Karpas-422 (cell line): ENCODE data around the gene PYROXD2. TPM values are rescaled to one million over a fixed set of nuclear protein-coding genes. Genes with fewer than 3 reads are reported as not detected.

Experiments
- DNase-seq: peaks from one replicate; pipeline ENCODE4 v3.0.0-alpha.2; 2015
- H2AFZ ChIP-seq: fragments of 200-600 bp; sonication (generic); 2 replicates; pipeline ENCODE4 v1.6.1; 2014; ENCODE audit warnings: antibody characterized with exemption, low read length, mixed read lengths
- H3K27ac ChIP-seq: fragments of 200-600 bp; sonication (generic); 2 replicates; pipeline ENCODE4 v1.5.1; 2014; ENCODE audit warnings: mild to moderate bottlenecking, low read length, moderate library complexity
- H3K27me3 ChIP-seq: fragments of 200-600 bp; sonication (generic); 2 replicates; pipeline ENCODE4 v1.6.1; 2014; ENCODE audit warnings: low read length, mixed read lengths
- H3K36me3 ChIP-seq: fragments of 200-600 bp; sonication (generic); 2 replicates; pipeline ENCODE4 v1.6.1; 2014; ENCODE audit warnings: low read length, mixed read lengths; ENCODE audit not compliant: insufficient read depth
- H3K4me1 ChIP-seq: fragments of 200-600 bp; sonication (generic); 2 replicates; pipeline ENCODE4 v1.6.1; 2014; ENCODE audit warnings: mild to moderate bottlenecking, low read length, mixed read lengths
- H3K4me2 ChIP-seq: fragments of 200-600 bp; sonication (generic); 2 replicates; pipeline ENCODE4 v1.6.1; 2014; ENCODE audit warnings: low read length, low read depth, mild to moderate bottlenecking; ENCODE audit not compliant: poor library complexity, severe bottlenecking
- H3K4me3 ChIP-seq: fragments of 200-600 bp; sonication (generic); 2 replicates; pipeline ENCODE4 v1.5.1; 2014; ENCODE audit warnings: mild to moderate bottlenecking, antibody characterized with exemption, low read length, mixed read lengths
- H3K79me2 ChIP-seq: fragments of 200-600 bp; sonication (generic); 2 replicates; pipeline ENCODE4 v1.6.1; 2014; ENCODE audit warnings: mild to moderate bottlenecking, low read length, mixed read lengths
- H3K9ac ChIP-seq: fragments of 200-600 bp; sonication (generic); 2 replicates; pipeline ENCODE4 v1.6.0; 2014; ENCODE audit warnings: low read length
- H3K9me2 ChIP-seq: fragments of 200-600 bp; sonication (generic), shearing (Covaris generic); replicated peaks from 2 replicates; pipeline ENCODE4 v1.6.0; 2014; ENCODE audit warnings: mild to moderate bottlenecking, low read length, moderate library complexity; ENCODE audit not compliant: insufficient read depth
- H3K9me3 ChIP-seq: fragments of 300-700, 200-600 bp; sonication (generic); 2 replicates; pipeline ENCODE4 v1.6.1; 2014; ENCODE audit warnings: low read length, mixed read lengths
- H4K20me1 ChIP-seq: fragments of 200-600 bp; sonication (generic); 2 replicates; pipeline ENCODE4 v1.6.1; 2014; ENCODE audit warnings: mild to moderate bottlenecking, antibody characterized with exemption, low read length, low read depth; ENCODE audit not compliant: insufficient read depth
- total RNA-seq: library from RNA; depleted of rRNA; stranded (reverse); fragments of >200 nt; shearing (Covaris generic); gene quantifications from 2 replicates; pipeline ENCODE4 v1.2.3, GENCODE V29; 2014; ENCODE audit warnings: low replicate concordance

PYROXD2 gene
- total RNA-seq, 1 experiment from 2014 or later, result 1.2 TPM

DNA sequence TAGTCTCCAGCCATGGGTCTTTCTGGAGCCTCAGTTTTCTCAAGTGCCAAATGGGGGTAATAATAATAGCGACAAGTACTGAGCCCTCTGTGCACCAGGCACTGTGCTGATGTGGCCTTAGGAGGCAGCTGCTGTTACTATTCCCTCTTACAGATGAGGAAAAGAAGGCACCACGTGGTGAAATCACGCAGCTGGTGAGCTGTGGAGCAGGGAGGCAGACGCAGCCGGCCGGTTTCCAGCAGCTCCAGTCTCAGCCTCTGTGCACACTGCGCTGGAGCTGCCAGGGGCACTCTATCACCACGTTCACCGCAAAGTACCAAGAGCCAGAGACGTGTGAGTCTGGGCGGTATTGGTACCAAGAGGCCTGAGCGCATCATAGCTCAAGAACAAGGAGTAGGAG lies 9.6 kb downstream of the PYROXD2 start:
- Histone ChIP-seq H3K27ac (no peak overlapping the region), H3K9ac (no peak overlapping the region), H3K36me3 (no peaks in the 10 kb centered on the region), H3K27me3 (no peaks in the 10 kb centered on the region), H3K79me2 (no peaks in the 10 kb centered on the region), H3K4me3 (no peak overlapping the region), H3K4me1 (no peaks in the 10 kb centered on the region), H2AFZ (no peak overlapping the region), H3K4me2 (no peak overlapping the region), H4K20me1 (no peaks in the 10 kb centered on the region), H3K9me3 (no peaks in the 10 kb centered on the region), H3K9me2 (no peaks in the 10 kb centered on the region)
- DNase-seq, result no peak

GRCh38 chr10:98404571-98405359 lies 10.2 kb downstream of the PYROXD2 start:
- no peak for DNase-seq
- Histone ChIP-seq H3K4me1 (no peaks in the 10 kb centered on the region), H3K4me2 (no peak overlapping the region), H3K79me2 (no peaks in the 10 kb centered on the region), H3K4me3 (no peak overlapping the region), H4K20me1 (no peaks in the 10 kb centered on the region), H3K27ac (no peak overlapping the region), H2AFZ (no peak overlapping the region), H3K9ac (no peak overlapping the region), H3K36me3 (no peaks in the 10 kb centered on the region), H3K9me2 (no peaks in the 10 kb centered on the region), H3K27me3 (no peaks in the 10 kb centered on the region), H3K9me3 (no peaks in the 10 kb centered on the region)

GRCh38 chr10:98403812-98404504 lies 11.0 kb downstream of the PYROXD2 start:
- H3K4me1 ChIP-seq, result no peaks in the 10 kb centered on the region
- H3K9me2 ChIP-seq, result no peaks in the 10 kb centered on the region
- H3K9me3 ChIP-seq, result no peaks in the 10 kb centered on the region
- no peak overlapping the region for H3K9ac ChIP-seq
- DNase-seq, result no peak
- H3K27me3 ChIP-seq, result no peaks in the 10 kb centered on the region
- H3K36me3 ChIP-seq, result no peaks in the 10 kb centered on the region
- no peak overlapping the region for H2AFZ ChIP-seq
- no peak overlapping the region for H3K4me2 ChIP-seq
- no peak overlapping the region for H3K4me3 ChIP-seq
- no peaks in the 10 kb centered on the region for H4K20me1 ChIP-seq
- no peak overlapping the region for H3K27ac ChIP-seq
- no peaks in the 10 kb centered on the region for H3K79me2 ChIP-seq

DNA sequence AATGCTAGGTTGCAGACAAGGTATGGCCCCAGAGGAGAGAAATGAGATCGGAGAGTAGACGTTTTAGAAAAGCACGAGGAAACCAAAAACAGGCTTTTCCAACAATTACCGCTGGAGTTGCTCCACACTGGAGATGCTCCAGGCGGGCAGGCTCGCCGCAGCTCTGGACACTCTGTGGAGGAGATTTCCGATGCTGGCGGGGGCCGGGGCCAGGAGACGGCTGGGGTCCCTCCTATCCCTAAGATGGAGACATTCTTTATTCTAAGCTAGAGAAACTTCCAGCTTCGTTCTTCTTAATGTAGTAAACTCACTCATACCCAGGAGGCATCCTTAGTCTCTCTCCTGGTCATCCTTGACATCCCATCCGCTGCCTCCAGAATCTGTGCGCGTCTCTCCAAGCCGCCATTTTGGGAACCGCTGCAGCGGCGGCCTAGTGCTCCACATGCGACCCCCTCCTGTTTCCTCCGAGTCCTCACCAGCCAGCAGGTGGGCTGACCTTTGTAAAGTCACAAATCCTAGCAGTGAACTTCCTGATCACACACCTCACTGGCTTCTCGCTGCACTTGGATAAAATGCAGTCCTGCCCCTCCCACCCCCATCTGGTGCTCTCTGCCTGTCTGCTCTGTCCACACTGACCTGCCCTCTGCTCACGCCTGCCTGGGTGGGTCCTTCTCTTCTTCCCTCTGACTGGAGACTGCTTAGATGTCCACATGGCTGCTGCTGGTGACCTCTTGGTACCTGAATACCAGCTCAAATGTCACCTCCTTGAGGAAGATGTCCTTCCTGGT lies 11.9 kb downstream of the PYROXD2 start:
- no peaks in the 10 kb centered on the region for H3K36me3 ChIP-seq
- no peaks in the 10 kb centered on the region for H3K79me2 ChIP-seq
- H3K27me3 ChIP-seq, result no peaks in the 10 kb centered on the region
- H3K4me3 ChIP-seq, result no peak overlapping the region
- H3K9ac ChIP-seq, result no peak overlapping the region
- no peaks in the 10 kb centered on the region for H3K4me1 ChIP-seq
- H3K9me3 ChIP-seq, result no peaks in the 10 kb centered on the region
- H3K4me2 ChIP-seq, result no peak overlapping the region
- no peak overlapping the region for H2AFZ ChIP-seq
- H3K27ac ChIP-seq, result no peak overlapping the region
- H3K9me2 ChIP-seq, result no peaks in the 10 kb centered on the region
- no peaks in the 10 kb centered on the region for H4K20me1 ChIP-seq
- no peak for DNase-seq

GRCh38 chr10:98402478-98402877 lies 12.5 kb downstream of the PYROXD2 start:
- Histone ChIP-seq H3K27me3 (no peaks in the 10 kb centered on the region), H3K9me2 (no peaks in the 10 kb centered on the region), H3K4me3 (no peak overlapping the region), H2AFZ (no peak overlapping the region), H3K9ac (no peak overlapping the region), H3K79me2 (no peaks in the 10 kb centered on the region), H3K27ac (no peak overlapping the region), H3K36me3 (no peaks in the 10 kb centered on the region), H3K9me3 (no peaks in the 10 kb centered on the region), H3K4me2 (no peak overlapping the region), H3K4me1 (no peaks in the 10 kb centered on the region), H4K20me1 (no peaks in the 10 kb centered on the region)
- no peak for DNase-seq

- H3K4me1 ChIP-seq, result no peaks in the 10 kb centered on the region
- H3K9me3 ChIP-seq, result no peaks in the 10 kb centered on the region
- DNase-seq, result no peak
- H3K27ac ChIP-seq, result no peak overlapping the region
- H3K27me3 ChIP-seq, result no peaks in the 10 kb centered on the region
- H3K9ac ChIP-seq, result no peak overlapping the region
- no peaks in the 10 kb centered on the region for H3K36me3 ChIP-seq
- no peak overlapping the region for H2AFZ ChIP-seq
- no peaks in the 10 kb centered on the region for H3K9me2 ChIP-seq
- H3K4me2 ChIP-seq, result no peak overlapping the region
- no peaks in the 10 kb centered on the region for H3K79me2 ChIP-seq
- H3K4me3 ChIP-seq, result no peak overlapping the region
- H4K20me1 ChIP-seq, result no peaks in the 10 kb centered on the region
These were observed 14.5 kb downstream of the PYROXD2 start for GRCh38 chr10:98400482-98400881.

DNA sequence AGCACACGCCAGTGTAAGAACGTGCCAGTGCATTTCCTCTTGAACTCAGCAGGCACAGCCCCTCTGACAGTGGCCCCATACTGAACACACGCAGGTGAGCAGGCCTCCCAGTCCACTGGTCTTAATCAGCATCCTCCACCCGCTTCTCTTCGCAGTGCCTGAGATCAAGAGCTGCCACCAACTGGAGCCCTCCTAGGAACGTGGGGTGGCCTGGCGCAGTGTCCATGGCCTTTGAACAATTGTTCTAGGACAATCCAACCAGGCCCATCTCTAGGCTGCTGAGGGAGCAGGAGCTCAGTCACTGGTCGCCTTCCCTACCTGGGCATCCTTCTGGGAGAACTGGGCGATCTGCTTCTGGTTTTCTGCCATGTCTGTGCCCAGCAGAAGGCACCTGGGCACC lies 15.2 kb downstream of the PYROXD2 start:
- Histone ChIP-seq H3K4me3 (no peak overlapping the region), H3K9ac (no peak overlapping the region)

GRCh38 chr10:98397089-98397600 lies 17.8 kb downstream of the PYROXD2 start:
- H3K4me2 ChIP-seq, result no peak overlapping the region
- no peak overlapping the region for H3K4me3 ChIP-seq
- no peaks in the 10 kb centered on the region for H3K27me3 ChIP-seq
- H3K79me2 ChIP-seq, result no peaks in the 10 kb centered on the region
- H3K4me1 ChIP-seq, result no peaks in the 10 kb centered on the region
- no peak overlapping the region for H3K9ac ChIP-seq
- no peaks in the 10 kb centered on the region for H3K9me2 ChIP-seq
- H3K36me3 ChIP-seq, result no peaks in the 10 kb centered on the region
- H4K20me1 ChIP-seq, result no peaks in the 10 kb centered on the region
- H2AFZ ChIP-seq, result no peak overlapping the region
- no peak for DNase-seq
- no peaks in the 10 kb centered on the region for H3K9me3 ChIP-seq
- no peak overlapping the region for H3K27ac ChIP-seq

More for the DNA sequence above, 15.2 kb downstream of the PYROXD2 start:
- Histone ChIP-seq H3K9me2 (no peaks in the 10 kb centered on the region), H4K20me1 (no peaks in the 10 kb centered on the region), H2AFZ (no peak overlapping the region), H3K4me1 (no peaks in the 10 kb centered on the region), H3K4me2 (no peak overlapping the region), H3K27ac (no peak overlapping the region), H3K9me3 (no peaks in the 10 kb centered on the region), H3K36me3 (no peaks in the 10 kb centered on the region), H3K79me2 (no peaks in the 10 kb centered on the region), H3K27me3 (no peaks in the 10 kb centered on the region)
- DNase-seq, result no peak
